Right renal pelvis (tissue), 4 donors: ENCODE data around the gene LATS2. TPM values are rescaled to one million over a fixed set of nuclear protein-coding genes. Genes with fewer than 3 reads are reported as not detected.

Source experiments
- DNase-seq, 4 donors: peaks; one replicate each; pipeline ENCODE4 v3.0.0-alpha.2; 2013; ENCODE audit warnings: low read depth in 4 of 4, low spot score in 3 of 4, missing footprints in 1 of 4
- polyA plus RNA-seq, 4 donors: library from polyadenylated mRNA; unstranded; fragments of 120-200 nt; gene quantifications; one replicate each; pipeline ENCODE4 v1.2.1, GENCODE V29; 2013; ENCODE audit not compliant: insufficient read length in 4 of 4

LATS2 gene
- polyA plus RNA-seq = 10 to 100 TPM; 26.6 to 29.6 (median 28.0) TPM

- DNase-seq = peak; percentile 86 to 92 (median 88)
Measured at GRCh38 chr13:21061029-21061763, at the start of gene LATS2. Gene LATS2, minus strand, starts transcription at chr13:21061586. Its CDS starts 15,560 bp downstream, at chr13:21046026.

GRCh38 chr13:21109168-21109567 is 47.8 kb upstream of the LATS2 start:
- no peak for DNase-seq

GRCh38 chr13:21106089-21106488 is 44.7 kb upstream of the LATS2 start:
- DNase-seq = no peak

GRCh38 chr13:21104199-21105019 is 43.0 kb upstream of the LATS2 start:
- no peak for DNase-seq

GRCh38 chr13:21101865-21102576 is 40.6 kb upstream of the LATS2 start:
- DNase-seq = no peak

GRCh38 chr13:21100994-21101757 is 39.8 kb upstream of the LATS2 start:
- no peak for DNase-seq

GRCh38 chr13:21100211-21100610 is 38.8 kb upstream of the LATS2 start:
- DNase-seq = no peak

GRCh38 chr13:21095311-21095710 is 33.9 kb upstream of the LATS2 start:
- DNase-seq = no peak

GRCh38 chr13:21089830-21090229 is 28.4 kb upstream of the LATS2 start:
- no peak for DNase-seq

GRCh38 chr13:21088534-21088933 is 27.1 kb upstream of the LATS2 start:
- no peak for DNase-seq

- no peak for DNase-seq
Measured at GRCh38 chr13:21086929-21087328, 25.5 kb upstream of the LATS2 start.

GRCh38 chr13:21081926-21082325 is 20.5 kb upstream of the LATS2 start:
- DNase-seq = no peak

GRCh38 chr13:21080593-21080891 is 19.2 kb upstream of the LATS2 start:
- DNase-seq = no peak

- no peak for DNase-seq
Measured at GRCh38 chr13:21079761-21080592, 18.6 kb upstream of the LATS2 start.

- no peak for DNase-seq
Measured at GRCh38 chr13:21079221-21079620, 17.8 kb upstream of the LATS2 start.

- no peak for DNase-seq
Measured at GRCh38 chr13:21078501-21078900, 17.1 kb upstream of the LATS2 start.

GRCh38 chr13:21077788-21078353 is 16.5 kb upstream of the LATS2 start:
- no peak for DNase-seq

- no peak for DNase-seq
Measured at GRCh38 chr13:21077076-21077787, 15.8 kb upstream of the LATS2 start.

- DNase-seq = no peak
Measured at GRCh38 chr13:21076253-21076652, 14.9 kb upstream of the LATS2 start.
